Activated T-helper 1 cell treated with anti-CD3 and anti-CD28 coated beads, Interleukin-12 subunit alpha, Interleukin-12 subunit beta, Interleukin-2, Interleukin-4 antibody, amounts not matched to agents 30 ng/mL and 10 ng/mL and 1 ng/mL, durations not matched to agents 14 hours and 24 hours and 36 hours (primary cell): ENCODE data around the gene TBX21. TPM values are rescaled to one million over a fixed set of nuclear protein-coding genes. Genes with fewer than 3 reads are reported as not detected.
"Not testable (repeated sequence)": the region's sequence is repeated elsewhere in the genome, so short reads cannot be mapped to it uniquely, and the experiment has no call there.

Source experiments
- DNase-seq: peaks from one replicate; pipeline ENCODE4 v3.0.0; 2021; ENCODE audit warnings: low spot score
- H3K27ac Mint-ChIP-seq: one replicate; pipeline ENCODE4 v1.8.0; 2021; ENCODE audit warnings: mild to moderate bottlenecking, mixed read lengths
- H3K27me3 Mint-ChIP-seq: one replicate; pipeline ENCODE4 v1.8.0; 2022; ENCODE audit warnings: mild to moderate bottlenecking, moderate library complexity, mixed read lengths; ENCODE audit not compliant: insufficient read depth
- H3K36me3 Mint-ChIP-seq: one replicate; pipeline ENCODE4 v1.8.0; 2021; ENCODE audit warnings: low read depth, mixed read lengths
- H3K4me1 Mint-ChIP-seq: one replicate; pipeline ENCODE4 v1.8.0; 2021; ENCODE audit warnings: low read depth, mixed read lengths
- H3K4me3 Mint-ChIP-seq: one replicate; pipeline ENCODE4 v1.8.0; 2021; ENCODE audit warnings: mild to moderate bottlenecking, moderate library complexity, mixed read lengths
- H3K9me3 Mint-ChIP-seq: one replicate; pipeline ENCODE4 v1.8.0; 2021; ENCODE audit warnings: mixed read lengths
- intact Hi-C: fragments of 100-400 bp; cut with micrococcal nuclease; formaldehyde crosslinking; loops from one replicate; pipeline ENCODE4 v1.15.1; 2024
- total RNA-seq: library from RNA; stranded (reverse); gene quantifications from 2 replicates; pipeline ENCODE4 v1.2.3, GENCODE V29; 2022

TBX21 gene
- total RNA-seq, 1 donor from 2014 or later: 90.8 TPM

DNA sequence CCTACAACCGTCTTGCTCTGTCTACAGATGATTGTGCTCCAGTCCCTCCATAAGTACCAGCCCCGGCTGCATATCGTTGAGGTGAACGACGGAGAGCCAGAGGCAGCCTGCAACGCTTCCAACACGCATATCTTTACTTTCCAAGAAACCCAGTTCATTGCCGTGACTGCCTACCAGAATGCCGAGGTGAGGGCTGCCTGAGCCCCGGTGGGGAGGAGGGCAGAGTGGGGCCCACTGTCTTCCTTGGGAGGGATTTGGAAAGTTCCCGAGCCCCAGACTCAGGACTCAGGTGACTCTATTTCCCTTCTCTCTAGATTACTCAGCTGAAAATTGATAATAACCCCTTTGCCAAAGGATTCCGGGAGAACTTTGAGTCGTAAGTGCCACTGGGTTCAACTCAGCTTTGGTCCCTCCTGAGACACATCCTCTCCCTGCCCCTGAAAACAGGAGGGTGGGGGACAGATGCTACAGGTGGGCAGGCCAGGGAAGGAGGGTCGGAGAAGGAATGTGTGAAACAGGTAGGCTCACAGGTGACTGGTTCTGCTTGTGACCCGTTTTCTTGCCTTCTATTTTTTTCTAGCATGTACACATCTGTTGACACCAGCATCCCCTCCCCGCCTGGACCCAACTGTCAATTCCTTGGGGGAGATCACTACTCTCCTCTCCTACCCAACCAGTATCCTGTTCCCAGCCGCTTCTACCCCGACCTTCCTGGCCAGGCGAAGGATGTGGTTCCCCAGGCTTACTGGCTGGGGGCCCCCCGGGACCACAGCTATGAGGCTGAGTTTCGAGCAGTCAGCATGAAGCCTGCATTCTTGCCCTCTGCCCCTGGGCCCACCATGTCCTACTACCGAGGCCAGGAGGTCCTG lies 11.4 kb downstream of the TBX21 start:
- Mint-ChIP-seq H3K4me1 (peaks cover 17% of the 10 kb centered on the region), H3K9me3 (no peaks in the 10 kb centered on the region), H3K27ac (no peak overlapping the region), H3K36me3 (peaks cover 40% of the 10 kb centered on the region), H3K27me3 (no peaks in the 10 kb centered on the region), H3K4me3 (no peak overlapping the region)
- DNase-seq: no peak
- intact Hi-C loops: loop anchor here (5.0 kb wide), 1 partner anchor 48 kb away; no protein-coding TSS in a partner anchor

DNA sequence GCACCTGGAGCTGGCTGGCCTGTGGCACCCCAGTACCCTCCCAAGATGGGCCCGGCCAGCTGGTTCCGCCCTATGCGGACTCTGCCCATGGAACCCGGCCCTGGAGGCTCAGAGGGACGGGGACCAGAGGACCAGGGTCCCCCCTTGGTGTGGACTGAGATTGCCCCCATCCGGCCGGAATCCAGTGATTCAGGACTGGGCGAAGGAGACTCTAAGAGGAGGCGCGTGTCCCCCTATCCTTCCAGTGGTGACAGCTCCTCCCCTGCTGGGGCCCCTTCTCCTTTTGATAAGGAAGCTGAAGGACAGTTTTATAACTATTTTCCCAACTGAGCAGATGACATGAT lies 12.0 kb downstream of the TBX21 start:
- no peak overlapping the region for H3K4me3 Mint-ChIP-seq
- no peak for DNase-seq
- intact Hi-C loops: no loop called here
- peaks cover 17% of the 10 kb centered on the region for H3K4me1 Mint-ChIP-seq
- peaks cover 40% of the 10 kb centered on the region for H3K36me3 Mint-ChIP-seq
- H3K9me3 Mint-ChIP-seq: no peaks in the 10 kb centered on the region
- no peak overlapping the region for H3K27ac Mint-ChIP-seq
- H3K27me3 Mint-ChIP-seq: no peaks in the 10 kb centered on the region

DNA sequence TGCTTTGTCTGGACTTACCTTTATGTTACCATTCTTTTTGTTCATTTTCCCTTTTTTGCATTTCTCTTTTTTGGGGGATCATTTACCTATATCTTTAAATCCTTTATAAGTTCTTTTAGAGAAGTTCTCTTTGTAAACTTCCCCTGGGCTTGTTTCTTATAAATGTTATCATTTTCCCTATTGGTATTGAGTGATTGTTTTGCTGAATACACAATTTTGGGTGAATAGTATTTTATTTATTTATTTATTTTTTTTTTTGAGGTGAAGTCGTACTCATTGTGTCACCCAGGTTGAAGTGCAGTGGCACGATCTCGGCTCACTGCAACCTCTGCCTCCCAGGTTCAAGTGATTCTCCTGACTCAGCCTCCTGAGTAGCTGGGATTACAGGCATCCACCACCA lies 18.4 kb downstream of the TBX21 start:
- intact Hi-C loops: no loop called here
- Mint-ChIP-seq H3K4me3 (no peak overlapping the region), H3K36me3 (peaks cover 10% of the 10 kb centered on the region), H3K9me3 (peaks cover 4% of the 10 kb centered on the region), H3K4me1 (no peaks in the 10 kb centered on the region), H3K27me3 (peaks cover 3% of the 10 kb centered on the region), H3K27ac (no peak overlapping the region)
- DNase-seq: no peak

DNA sequence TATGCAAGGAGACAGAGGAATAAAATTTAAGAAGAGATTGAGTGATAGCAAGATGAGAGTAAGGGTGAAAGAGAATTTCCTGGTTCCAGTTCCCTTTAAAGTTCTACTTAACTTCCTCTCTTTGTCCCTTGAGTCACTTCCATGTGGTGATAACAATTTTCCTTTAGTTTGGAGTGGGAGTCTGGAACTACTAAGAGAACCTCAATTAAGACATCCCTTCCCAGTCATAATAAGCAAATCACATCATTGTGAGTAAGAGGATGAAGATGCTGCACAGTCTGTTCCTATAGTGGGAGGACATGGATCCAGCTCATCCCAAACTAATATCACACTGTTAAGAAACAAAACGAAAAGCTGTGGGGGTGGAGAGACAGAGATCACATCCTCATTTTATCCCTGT lies 24.4 kb downstream of the TBX21 start:
- Mint-ChIP-seq H3K9me3 (peaks cover 24% of the 10 kb centered on the region), H3K4me1 (no peaks in the 10 kb centered on the region), H3K4me3 (no peak overlapping the region), H3K36me3 (no peaks in the 10 kb centered on the region), H3K27me3 (peaks cover 30% of the 10 kb centered on the region), H3K27ac (no peak overlapping the region)
- intact Hi-C loops: no loop called here
- DNase-seq: no peak

DNA sequence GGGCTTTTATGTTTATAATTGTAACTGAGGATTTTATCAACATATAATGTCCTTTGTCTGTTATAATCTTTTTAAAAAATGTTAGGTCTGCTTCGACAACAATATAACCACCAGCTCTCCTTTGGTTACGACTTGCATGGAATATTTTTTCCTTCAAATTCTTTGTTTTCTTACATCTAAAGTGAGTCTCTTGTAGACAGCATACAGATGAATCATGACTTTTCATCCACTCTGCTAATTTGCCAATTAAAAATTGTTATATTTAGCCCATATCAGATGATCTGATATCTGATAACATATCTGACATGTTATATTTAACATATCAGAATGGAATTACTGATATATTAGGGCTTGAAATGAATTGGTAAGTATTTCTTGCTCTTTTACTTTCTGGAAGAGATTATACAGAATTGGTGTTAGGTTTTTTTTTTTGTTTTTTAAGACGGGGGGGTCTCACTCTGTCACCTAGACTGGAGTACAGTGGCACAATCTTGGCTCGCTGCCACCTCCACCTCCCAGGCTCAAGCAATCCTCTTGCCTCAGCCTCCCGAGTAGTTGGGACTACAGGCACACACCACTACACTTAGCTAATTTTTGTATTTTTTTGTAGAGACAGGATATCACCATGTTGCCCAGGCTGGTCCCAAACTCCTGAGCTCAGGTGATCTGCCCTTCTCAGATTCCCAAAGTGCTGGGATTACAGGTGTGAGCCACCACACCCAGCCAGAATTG lies 27.5 kb downstream of the TBX21 start:
- Mint-ChIP-seq H3K27me3 (peaks cover 38% of the 10 kb centered on the region), H3K27ac (no peak overlapping the region), H3K36me3 (no peaks in the 10 kb centered on the region), H3K4me3 (no peak overlapping the region), H3K4me1 (peaks cover 6% of the 10 kb centered on the region), H3K9me3 (peaks cover 31% of the 10 kb centered on the region)
- intact Hi-C loops: no loop called here
- DNase-seq: no peak

DNA sequence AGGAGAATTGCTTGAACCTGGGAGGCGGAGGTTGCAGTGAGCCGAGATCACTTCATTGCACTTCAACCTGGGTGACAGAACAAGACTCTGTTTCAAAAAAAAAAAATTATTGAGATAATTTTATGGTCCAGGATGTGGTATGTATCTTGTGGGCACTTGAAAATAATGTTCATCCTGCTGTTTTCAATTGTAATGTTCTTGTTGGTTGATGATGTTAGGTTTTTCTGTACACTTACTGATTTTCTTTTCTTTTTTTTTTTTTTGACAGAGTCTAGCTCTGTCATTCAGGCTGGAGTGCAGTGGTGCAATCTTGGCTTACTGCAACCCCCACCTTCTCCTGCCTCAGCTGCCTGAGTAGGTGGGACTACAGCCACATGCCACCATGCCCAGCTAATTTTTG lies 29.7 kb downstream of the TBX21 start:
- DNase-seq: no peak
- H3K4me3 Mint-ChIP-seq: no peak overlapping the region
- peaks cover 27% of the 10 kb centered on the region for H3K9me3 Mint-ChIP-seq
- no peak overlapping the region for H3K27ac Mint-ChIP-seq
- intact Hi-C loops: no loop called here
- peaks cover 6% of the 10 kb centered on the region for H3K4me1 Mint-ChIP-seq
- peaks cover 43% of the 10 kb centered on the region for H3K27me3 Mint-ChIP-seq
- H3K36me3 Mint-ChIP-seq: no peaks in the 10 kb centered on the region

DNA sequence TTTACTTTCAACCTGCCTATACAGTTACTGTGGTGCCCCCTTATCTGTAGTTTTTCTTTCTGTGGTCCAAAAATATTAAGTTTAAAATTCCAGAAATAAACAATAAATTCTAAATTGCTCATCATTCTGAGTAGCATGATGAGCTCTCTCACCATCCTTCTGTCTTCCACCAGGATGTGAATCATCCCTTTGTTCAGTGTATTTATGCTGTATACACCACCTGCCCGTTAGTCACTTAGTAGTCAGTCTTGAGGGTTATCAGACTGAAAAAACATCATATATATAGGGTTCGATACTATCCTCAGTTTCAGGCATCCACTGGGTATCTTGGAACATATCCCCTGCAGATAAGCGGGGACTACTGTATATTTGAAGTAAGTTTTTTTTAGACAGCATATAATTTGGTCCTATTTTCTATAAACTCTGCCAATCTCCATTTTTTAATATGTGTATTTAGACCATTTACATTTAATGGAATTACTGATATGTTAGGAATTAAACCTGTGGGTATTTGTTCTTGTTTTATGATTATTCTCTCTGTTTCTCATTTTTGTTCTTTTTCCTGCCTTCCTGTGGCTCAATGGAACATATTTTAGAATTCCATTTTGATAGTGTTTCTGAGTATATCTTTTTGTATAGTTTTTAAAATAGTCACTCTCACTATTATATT lies 31.0 kb downstream of the TBX21 start:
- H3K4me3 Mint-ChIP-seq: no peak overlapping the region
- intact Hi-C loops: no loop called here
- H3K4me1 Mint-ChIP-seq: peaks cover 6% of the 10 kb centered on the region
- H3K36me3 Mint-ChIP-seq: no peaks in the 10 kb centered on the region
- no peak overlapping the region for H3K27ac Mint-ChIP-seq
- peaks cover 34% of the 10 kb centered on the region for H3K27me3 Mint-ChIP-seq
- H3K9me3 Mint-ChIP-seq: peaks cover 25% of the 10 kb centered on the region
- no peak for DNase-seq

DNA sequence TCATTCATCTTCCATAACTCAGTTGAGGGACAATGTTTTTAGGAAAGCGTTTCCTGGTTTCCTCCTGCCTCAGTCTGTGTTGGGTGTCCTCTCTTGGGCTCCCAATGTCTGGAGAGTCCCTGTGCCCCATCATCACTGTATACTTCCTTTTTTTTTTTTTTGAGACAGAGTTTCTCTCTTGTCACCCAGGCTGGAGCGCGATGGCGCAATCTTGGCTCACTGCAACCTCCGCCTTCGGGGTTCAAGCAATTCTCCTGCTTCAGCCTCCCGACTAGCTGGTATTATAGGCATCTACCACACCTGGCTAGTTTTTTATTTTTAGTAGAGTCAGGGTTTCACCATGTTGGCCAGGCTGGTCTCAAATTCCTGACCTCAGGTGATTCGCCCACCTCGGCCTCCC lies 40.6 kb downstream of the TBX21 start:
- peaks cover 37% of the 10 kb centered on the region for H3K27me3 Mint-ChIP-seq

DNA sequence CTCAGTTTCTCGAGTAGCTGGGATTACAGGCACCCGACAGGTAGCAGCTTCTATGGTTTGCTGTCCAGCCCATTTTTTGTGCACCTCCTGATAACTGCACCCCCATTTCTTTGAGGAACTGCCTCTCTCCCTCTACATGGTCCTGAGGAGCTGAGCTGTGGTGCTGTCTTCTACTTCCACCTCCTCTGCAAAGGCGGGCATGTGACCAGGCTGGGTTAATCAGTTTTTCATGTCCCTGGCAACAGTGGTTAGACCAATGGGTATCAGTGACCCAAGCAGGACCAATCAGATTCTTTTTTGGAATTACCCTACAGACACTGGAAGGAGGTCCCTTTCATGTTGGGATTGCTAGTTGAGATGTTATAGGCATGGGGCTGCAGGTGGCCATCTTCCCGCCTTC lies 41.3 kb downstream of the TBX21 start:
- no peaks in the 10 kb centered on the region for H3K36me3 Mint-ChIP-seq
- H3K4me3 Mint-ChIP-seq: no peak overlapping the region
- H3K27me3 Mint-ChIP-seq: peaks cover 40% of the 10 kb centered on the region
- intact Hi-C loops: no loop called here
- no peaks in the 10 kb centered on the region for H3K4me1 Mint-ChIP-seq
- no peak for DNase-seq
- peaks cover 6% of the 10 kb centered on the region for H3K9me3 Mint-ChIP-seq
- H3K27ac Mint-ChIP-seq: no peak overlapping the region

More for the DNA sequence above, 40.6 kb downstream of the TBX21 start:
- H3K9me3 Mint-ChIP-seq, H3K27ac Mint-ChIP-seq, intact Hi-C loops, H3K4me1 Mint-ChIP-seq, H3K4me3 Mint-ChIP-seq, H3K36me3 Mint-ChIP-seq, DNase-seq: not testable (repeated sequence)

DNA sequence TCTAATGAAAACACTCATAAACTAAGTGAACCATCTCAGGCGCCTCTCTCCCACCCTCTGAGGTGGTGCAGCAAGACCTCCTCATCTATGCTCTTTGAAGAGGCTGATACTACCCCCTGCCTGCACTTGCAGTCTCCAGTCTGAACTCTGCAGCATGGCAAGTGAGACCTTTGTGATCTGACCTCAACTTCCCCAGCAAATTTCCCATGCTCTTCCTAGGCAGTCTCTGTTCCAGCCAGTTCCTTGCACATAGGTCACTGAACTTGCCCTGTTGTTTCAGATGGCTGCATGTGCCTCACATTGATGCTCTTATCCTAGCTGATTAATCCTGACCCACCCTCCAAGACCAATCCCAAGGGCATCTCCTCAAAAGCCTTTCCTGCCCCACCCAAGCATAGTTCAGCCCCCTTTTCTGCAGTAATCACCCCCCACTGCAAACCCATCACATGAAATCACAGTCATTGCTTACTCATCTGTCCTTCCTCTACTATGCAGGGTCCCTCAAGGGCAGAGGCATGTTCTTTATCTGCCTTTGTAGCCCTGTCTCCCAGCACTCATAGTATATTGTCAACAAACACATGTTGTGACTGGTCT lies 42.0 kb downstream of the TBX21 start:
- Mint-ChIP-seq H3K27ac (no peak overlapping the region), H3K4me3 (no peak overlapping the region), H3K9me3 (peaks cover 6% of the 10 kb centered on the region), H3K27me3 (peaks cover 44% of the 10 kb centered on the region), H3K4me1 (no peaks in the 10 kb centered on the region), H3K36me3 (no peaks in the 10 kb centered on the region)
- no peak for DNase-seq
- intact Hi-C loops: loop anchor here (5.0 kb wide), 1 partner anchor 47 kb away; the partner anchor contains the start of gene OSBPL7

DNA sequence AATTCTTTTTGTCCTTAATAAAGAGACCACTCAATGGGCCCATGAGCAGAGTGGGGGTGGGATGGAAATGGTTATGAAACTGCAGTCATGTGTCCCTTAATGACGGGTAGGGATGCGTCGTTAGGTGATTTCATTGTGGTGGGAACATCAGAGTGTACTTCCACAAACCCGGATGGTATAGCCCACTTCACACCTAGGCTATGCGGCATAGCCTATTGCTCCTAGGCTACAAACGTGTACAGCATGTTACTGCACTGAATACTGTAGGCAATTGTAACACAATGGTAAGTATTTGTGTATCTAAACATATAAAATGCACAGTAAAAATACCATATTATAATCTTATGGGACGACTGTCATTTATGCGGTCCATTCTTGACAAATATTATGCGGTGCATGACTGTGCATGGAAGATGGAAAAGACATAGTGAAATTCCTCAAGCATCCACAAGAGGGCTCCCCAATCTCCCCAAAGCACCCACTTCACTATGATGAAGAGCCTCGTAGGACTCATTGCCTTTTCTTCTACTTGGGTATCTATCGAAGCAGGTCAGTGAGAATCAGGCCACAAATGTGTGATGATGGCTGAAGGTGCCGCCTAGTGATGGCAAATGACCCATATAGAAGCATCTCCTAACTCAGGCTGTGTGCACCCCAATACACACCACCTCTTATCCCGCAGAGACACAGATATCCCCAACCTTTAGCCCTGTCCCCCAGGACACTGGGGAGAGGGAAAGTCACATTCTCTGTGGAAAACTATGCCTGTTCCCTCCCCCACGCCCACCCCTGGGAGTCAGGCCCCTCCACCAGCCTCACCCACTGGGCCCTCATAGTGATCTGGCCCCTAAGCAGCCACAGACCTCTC lies 43.5 kb downstream of the TBX21 start:
- H3K27ac Mint-ChIP-seq: no peak overlapping the region
- peaks cover 52% of the 10 kb centered on the region for H3K27me3 Mint-ChIP-seq
- H3K4me3 Mint-ChIP-seq: no peak overlapping the region
- intact Hi-C loops: loop anchor here (1.0 to 5.0 kb wide), 7 partner anchors 9 to 114 kb away; partner anchors contain the start of genes OSBPL7 and TBX21
- H3K36me3 Mint-ChIP-seq: no peaks in the 10 kb centered on the region
- DNase-seq: peak; percentile 12
- H3K4me1 Mint-ChIP-seq: no peaks in the 10 kb centered on the region
- H3K9me3 Mint-ChIP-seq: no peaks in the 10 kb centered on the region

DNA sequence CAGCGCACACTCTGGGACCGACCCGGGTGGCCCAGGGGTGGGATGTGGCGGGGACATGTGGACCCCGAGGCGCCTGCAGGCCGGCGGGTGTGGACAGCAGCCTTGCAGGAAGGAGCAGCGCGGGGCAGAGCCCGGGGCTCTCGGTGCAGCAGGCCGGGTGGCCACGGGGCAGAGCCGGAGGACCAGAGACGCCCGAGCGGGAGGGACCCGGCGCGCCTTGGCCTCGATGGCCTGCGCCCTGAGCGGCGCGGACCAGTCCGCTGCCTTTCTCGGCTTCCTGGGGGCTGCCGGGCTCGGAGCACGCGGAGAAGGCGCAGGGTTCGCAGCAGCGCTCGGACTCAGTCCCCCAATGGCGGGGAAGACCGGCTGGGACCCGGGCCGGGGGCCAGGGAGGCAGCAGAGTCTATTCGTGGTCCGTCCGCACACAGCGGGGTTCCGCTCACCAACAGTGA lies 45.2 kb downstream of the TBX21 start:
- no peak for DNase-seq
- Mint-ChIP-seq H3K36me3 (no peaks in the 10 kb centered on the region), H3K4me1 (no peaks in the 10 kb centered on the region), H3K4me3 (no peak overlapping the region), H3K9me3 (no peaks in the 10 kb centered on the region), H3K27me3 (peaks cover 60% of the 10 kb centered on the region), H3K27ac (no peak overlapping the region)
- intact Hi-C loops: loop anchor here (5.0 kb wide), 1 partner anchor 44 kb away; the partner anchor contains the start of gene OSBPL7
